NCI-H1694 (cell line): Measurements from ENCODE around the gene PSMF1.
"Not testable (repeated sequence)": the region's sequence is repeated elsewhere in the genome, so short reads cannot be mapped to it uniquely, and the experiment has no call there.

ENCODE experiments used
- DNase-seq: peaks from one replicate; lab custom pipeline; 2025; lab: John Stamatoyannopoulos, UW

PSMF1 gene

DNA sequence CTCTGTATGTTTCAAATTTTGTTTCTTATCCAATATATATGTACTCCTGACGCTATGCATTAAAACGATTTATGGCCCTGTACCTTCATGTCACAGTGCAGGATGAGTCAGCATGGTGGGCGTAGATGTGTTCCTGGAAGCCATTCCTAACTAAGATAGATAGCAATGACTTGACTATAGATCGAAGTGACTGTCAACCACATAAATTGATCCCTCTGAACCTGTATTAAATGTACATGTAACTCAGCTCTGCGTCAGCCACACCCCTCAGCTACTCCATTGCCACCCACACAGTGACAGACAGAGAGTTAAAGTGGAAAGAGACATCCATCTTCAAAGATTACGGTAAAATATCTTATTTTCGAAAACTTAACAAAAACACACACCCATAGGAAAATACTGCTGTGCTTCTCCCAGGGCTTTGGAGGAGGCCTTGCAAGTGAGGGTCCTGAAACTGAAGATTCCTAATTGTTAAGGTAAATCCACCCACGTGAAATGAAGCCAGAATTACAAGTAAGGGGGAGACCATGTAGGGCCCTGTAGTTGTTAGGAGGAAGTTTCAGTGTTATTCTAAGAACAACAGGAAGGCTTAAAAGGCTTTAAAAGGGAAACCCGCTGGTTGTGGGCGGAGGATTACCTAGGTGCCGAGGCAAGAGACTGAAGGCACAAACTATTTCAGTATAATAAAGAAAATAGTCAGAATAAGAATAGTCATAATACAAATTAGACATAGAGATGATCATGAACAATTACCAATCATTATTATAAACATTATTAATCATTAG lies 97.2 kb downstream of the PSMF1 start:
- DNase-seq = no peak

DNA sequence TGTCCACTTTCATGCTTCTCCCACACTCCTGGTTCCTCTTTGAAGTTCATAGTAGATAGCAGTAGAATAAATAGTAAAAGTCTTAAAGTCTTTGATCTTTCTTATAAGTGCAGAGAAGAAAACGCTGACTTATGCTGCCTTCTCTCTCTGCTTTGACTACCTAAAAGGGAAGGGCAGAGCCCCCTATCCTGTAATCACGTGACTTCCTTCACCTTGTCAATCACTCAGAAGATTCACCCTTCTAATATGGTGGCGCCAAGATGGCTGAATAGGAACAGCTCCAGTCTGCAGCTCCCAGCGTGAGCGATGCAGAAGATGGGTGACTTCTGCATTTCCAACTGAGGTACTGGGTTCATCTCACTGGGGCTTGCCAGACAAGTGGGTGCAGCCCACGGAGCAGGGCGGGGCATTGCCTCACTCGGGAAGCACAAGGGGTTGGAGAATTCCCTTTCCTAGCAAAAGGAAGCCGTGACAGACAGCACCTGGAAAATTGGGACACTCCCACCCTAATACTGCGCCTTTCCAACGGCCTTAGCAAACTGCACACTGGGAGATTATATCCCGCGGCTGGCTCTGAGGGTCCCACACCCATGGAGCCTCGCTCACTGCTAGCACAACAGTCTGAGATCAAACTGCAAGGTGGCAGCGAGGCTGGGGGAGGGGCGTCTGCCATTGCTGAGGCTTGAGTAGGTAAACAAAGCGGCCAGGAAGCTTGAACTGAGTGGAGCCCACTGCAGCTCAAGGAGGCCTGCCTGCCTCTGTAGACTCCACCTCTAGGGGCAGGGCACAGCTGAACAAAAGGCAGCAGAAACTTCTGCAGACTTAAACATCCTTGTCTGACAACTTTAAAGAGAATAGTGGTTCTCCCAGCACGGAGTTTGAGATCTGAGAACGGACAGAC lies 98.4 kb downstream of the PSMF1 start:
- not testable (repeated sequence) for DNase-seq
